Myocyte (in vitro differentiated cells): ENCODE measurements around the gene BPIFB6. TPM values are rescaled to one million over a fixed set of nuclear protein-coding genes. Genes with fewer than 3 reads are reported as not detected.

Source experiments
- DNase-seq: peaks from one replicate; pipeline ENCODE4 v3.0.0-alpha.2; 2012; ENCODE audit warnings: low read depth
- total RNA-seq: library from RNA; depleted of rRNA; stranded (reverse); fragments of >200 nt; gene quantifications from 2 replicates; pipeline ENCODE4 v1.2.3, GENCODE V29; 2014

The BPIFB6 gene
- total RNA-seq, 1 donor from 2014 or later = not detected

DNA sequence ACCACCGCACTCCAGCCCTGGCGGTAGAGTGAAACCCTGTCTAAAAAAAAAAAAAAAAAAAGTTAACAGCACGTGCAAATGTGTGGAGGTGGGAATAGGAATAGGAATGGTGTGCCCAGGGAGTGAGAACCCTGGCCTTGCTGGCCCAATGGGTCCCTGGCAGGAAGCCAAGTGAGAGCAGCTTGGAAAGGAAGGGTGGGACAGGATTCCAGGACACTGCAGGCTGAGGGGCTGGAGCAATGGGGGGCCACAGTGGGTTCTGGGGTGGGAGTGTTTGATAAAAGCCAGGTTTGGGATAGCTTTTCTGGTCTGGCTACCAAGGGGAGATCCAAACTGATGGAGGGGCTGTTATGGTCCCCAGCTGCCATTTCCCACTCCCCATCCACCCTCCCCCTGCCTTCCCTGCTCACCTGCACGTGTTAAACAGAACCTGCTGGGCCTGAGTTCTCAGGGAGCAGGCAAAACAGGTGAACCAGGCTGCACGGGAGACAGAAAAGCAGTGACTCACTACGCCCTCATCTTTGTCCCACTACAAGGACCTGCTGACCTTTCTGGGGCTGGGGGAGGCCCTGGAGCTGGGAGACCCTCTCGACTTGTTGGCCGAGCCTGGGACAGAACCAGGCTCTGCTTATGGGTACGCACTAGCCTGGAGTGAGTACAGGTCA lies 30.5 kb upstream of the BPIFB6 start:
- DNase-seq = no peak

DNA sequence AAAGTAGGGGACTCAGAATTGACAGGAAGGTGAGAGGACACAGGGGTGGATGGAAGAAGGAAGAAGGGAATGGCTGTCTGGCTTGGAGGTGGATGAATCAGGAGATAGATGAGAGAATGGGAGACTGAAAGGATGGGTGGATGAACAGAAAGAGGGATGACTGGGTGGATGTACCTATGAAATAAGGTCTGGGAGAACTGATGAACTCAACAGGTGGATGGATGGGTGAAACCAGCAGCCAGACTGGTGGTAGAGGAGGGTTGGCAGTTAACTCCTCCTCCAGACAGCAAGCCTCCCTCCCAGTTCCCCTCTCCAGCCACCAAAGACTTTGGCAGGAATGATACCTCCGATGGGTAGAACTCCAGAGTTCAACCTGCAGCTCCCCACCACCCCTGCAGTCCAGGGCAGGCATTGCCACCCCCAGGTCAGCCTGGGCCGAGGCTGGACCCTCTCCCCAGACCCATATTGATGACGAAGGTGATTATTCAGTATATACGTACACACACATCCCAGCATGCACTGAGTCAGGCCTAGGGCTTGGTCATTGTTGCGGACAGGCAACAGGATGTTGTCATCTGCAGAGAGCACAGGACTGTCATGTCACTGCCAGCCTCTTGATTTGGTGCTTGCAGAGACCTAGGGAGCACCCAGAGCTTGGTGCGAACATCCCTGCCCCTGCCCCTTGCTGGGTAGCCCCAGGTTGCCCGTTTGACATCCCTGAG lies 29.2 kb upstream of the BPIFB6 start:
- no peak for DNase-seq

DNA sequence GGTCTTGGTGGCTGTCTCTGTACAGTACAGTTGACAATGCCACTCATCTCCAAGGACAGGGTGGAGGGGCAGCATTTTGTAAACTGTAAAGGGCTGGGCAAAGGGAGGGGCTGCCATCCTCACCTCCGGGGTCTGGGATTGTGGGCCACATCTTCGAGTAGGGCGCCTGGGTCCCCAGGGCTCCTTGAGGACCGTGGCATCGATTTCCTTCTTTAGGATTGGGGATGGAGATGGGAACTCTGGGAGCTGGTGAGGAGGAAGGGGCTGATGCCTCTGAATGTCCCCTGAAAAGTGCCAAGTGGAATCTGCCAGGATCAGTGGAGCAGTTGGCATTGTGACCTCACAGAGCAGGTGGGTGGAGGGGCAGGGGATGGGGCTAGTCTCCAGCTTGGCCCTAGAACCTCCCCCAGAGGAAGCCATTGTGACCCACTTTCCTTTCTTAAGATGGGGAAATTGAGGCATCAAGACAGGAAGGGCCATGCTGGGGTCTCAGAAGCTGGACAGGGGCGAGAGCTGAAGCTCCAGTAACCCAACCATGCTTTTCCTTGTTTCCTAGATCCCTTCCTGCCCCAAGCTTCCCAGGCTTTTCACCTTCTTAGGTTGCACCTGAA lies 27.2 kb upstream of the BPIFB6 start, which contains the start of gene SUN5:
TSS of gene SUN5 (minus strand) at position 293 of the 611 bp plus-strand sequence. CDS start at position 200, 93 bp downstream.
- DNase-seq = no peak

GRCh38 chr20:33005132-33005566 lies 26.3 kb upstream of the BPIFB6 start:
- no peak for DNase-seq

- DNase-seq = no peak
Observed at GRCh38 chr20:33005908-33006775, 25.3 kb upstream of the BPIFB6 start.

DNA sequence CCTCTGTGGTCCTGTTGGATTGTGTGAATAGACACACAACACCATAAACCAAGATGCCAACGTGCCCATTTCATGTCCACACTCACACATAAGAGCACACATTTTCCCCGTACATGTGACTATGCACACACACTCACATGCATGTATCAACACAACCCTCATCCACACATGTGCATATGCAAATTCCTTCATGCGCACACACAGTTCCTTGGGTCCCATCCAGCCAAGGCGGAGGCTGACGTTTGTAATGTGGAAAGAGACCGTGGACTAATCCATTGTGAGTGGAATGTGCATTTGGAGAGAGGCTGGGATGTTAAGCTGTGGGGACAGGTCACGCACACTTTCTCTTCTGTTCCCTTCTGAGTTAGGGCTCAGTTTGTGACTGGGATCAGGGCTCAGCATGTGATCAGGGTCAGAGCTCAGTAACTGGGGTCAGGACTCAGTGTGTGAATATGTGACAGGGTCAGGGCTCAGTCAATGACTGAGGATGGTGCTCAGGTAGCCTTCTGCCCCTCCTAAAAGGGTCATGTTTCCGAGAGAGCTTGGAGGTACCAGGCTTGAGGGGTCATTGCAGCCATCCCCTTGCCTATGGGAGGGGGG lies 24.6 kb upstream of the BPIFB6 start:
- DNase-seq = no peak

DNA sequence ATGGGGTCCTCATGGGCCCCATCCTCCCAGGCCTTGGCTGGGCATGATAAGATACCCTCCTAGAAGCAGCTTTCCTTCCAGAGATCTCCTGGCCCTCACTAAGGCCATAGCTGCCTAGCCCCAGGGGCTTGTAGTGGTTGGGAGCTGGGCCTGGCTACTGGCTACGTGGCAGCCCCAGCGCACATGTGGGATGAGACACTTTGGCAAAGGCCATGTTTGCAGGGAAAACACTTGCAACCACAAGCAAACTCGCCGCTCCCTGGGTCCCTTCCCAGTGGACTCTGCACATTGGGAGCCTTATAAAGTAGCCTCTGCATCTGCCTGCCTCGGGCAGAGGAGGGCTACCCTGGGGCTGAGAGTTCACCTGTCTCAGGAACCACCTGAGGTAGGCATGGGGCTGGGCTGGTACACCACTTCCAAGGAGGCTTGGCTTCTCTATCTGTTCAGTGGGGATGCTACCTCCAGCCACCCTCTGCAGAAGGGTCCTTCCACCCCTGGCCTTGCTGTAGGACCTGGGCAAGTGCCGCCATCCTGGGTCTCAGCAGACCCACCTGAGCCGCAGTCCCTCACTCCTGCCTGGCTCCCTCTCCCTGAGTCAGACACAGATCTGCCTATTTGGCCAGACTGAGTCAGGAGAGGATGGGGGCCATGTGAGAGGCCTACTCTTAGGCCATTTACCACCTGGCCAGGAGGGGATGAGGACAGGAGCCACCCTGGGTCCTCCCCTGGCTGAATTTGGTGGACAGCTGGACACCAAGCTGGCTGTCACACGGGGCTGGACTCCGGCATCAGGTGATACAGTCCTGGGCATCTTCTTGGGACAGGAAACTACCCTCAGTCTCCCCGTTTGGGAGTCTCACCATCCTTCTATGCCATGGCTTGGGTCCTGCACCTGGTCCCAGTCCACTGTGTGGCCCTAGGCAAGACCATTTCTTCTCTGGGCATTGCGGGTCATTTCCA lies 23.8 kb upstream of the BPIFB6 start, which contains the start of gene BPIFB2:
TSS of gene BPIFB2 (plus strand) at position 329 of the 960 bp plus-strand sequence. CDS start 871 bp downstream, outside the sequence.
- DNase-seq = no peak

GRCh38 chr20:33008336-33009213 lies 22.9 kb upstream of the BPIFB6 start:
- DNase-seq = no peak

GRCh38 chr20:33009214-33010132 lies 22.0 kb upstream of the BPIFB6 start:
- DNase-seq = no peak

DNA sequence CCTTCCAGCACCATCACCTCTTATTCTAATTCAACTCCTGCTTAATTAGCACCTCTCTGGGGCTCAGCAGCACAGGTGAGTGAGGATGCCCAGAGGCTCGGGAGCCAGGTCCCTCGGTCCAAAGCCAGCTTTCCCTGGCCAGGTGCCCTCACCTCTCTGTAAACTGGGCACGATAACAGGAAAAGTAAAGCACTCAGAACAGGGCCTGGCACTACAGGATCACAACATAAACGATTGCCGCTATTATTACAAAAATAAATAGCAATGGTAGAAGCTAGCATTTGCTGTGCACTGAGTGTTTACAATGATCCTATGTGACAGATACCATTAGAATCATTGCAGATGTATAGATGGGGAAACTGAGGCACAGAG lies 21.3 kb upstream of the BPIFB6 start:
- DNase-seq = no peak

DNA sequence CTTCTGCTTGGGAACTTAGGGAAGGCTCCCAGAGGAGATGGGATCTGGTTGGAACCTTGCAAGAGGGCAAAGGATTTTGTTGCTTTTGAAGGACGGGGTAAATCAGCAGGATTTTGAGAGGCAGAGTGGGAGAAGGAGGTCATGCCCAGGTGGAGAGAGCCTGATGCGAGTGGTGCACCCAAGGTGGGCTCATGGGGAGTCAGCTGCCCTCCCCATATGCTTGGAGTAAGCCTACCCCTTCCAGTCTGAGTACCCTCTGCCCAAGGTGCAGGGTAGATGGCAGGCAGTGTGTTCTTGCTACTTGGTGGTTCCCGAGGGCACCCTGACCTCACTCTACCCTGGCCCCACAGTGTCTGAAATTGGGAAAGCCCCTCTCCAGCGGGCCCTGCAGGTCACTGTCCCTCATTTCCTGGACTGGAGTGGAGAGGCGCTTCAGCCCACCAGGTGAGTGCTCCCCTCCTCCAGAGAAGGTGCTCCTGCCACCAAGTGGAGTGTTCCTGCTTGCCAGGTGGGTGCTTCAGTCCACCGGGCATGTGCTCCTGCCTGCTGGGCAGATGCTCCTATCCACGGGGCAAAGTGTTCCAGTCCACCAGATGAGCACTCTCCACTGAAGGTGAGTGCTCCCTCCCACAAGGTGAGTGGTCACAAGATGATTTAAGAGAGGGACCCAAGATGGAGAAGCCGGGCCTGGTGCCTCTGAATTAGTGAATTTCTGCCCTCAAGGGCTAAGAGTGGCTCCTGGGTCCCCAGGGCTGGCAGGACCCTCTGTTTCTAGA lies 20.6 kb upstream of the BPIFB6 start:
- no peak for DNase-seq

- DNase-seq = no peak
Observed at GRCh38 chr20:33012327-33013189, 18.9 kb upstream of the BPIFB6 start.

DNA sequence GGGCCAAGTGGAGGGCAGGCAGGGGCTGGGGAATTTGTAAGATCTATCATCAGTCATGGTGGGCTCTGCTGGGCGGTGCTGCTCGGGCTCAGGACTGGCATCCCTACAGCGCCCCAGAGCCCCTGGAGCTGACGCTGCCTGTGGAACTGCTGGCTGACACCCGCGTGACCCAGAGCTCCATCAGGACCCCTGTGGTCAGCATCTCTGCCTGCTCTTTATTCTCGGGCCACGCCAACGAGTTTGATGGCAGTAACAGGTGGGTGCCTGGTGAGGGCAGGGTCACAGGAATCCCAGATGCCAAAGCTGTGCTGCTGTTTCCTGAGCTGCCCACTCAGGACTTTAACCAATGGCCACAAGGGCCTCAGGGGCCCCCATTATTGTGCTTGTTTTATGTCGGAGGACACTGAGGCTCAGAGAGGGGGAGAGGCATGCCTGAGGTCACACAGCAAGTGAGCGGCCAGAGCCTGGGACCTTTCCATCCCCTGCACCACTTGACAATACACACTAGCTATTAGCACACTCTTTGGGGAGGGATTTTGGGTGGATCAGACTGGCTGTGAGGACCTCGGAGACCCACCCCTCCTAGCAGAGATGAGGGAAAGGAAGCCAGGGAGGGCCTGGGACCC lies 17.6 kb upstream of the BPIFB6 start:
- DNase-seq = no peak

- DNase-seq = no peak
Observed at GRCh38 chr20:33014336-33015113, 16.9 kb upstream of the BPIFB6 start.

- no peak for DNase-seq
Observed at GRCh38 chr20:33015114-33015484, 16.3 kb upstream of the BPIFB6 start.
